ENCODE results near the gene NSMCE1.
A peak's percentile ranks its signal among the peaks of the same experiment; 100 is the strongest.

NSMCE1 gene

DNA sequence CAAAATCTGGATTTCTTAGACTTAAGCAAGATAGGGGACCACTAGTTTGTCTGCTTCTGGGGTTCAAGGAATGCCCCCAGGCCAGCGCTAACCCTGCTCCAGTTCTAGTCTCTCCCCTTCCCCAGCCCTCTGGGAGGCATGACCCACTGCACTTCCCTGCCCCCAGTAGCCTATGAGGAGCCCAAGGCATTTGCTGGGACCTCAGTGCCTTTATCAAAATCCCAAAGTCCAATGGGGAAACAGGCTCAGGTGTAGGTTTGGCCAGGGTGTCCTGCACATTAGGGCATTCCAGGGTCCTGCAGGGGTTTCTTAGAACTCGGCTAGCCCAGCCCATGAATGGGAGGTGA, 46.4 kb upstream of the NSMCE1 start:
- H3K36me3 ChIP-seq = no peaks in the 10 kb centered on the region
- TF ChIP-seq, protein P1, sequence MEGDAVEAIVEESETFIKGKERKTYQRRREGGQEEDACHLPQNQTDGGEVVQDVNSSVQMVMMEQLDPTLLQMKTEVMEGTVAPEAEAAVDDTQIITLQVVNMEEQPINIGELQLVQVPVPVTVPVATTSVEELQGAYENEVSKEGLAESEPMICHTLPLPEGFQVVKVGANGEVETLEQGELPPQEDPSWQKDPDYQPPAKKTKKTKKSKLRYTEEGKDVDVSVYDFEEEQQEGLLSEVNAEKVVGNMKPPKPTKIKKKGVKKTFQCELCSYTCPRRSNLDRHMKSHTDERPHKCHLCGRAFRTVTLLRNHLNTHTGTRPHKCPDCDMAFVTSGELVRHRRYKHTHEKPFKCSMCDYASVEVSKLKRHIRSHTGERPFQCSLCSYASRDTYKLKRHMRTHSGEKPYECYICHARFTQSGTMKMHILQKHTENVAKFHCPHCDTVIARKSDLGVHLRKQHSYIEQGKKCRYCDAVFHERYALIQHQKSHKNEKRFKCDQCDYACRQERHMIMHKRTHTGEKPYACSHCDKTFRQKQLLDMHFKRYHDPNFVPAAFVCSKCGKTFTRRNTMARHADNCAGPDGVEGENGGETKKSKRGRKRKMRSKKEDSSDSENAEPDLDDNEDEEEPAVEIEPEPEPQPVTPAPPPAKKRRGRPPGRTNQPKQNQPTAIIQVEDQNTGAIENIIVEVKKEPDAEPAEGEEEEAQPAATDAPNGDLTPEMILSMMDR (IDR thresholded peaks at IDR 0.05) = no peak
- peak overlapping the region; percentile 97 to 99 for H3K27ac ChIP-seq
- intact Hi-C loops (cut with DNase I; ENCODE audit: low total_unique reads) = loop anchor here (5.0 kb wide), 2 partner anchors 68 to 1547 kb away; partner anchors contain the start of gene SH2B1
- H3K27me3 ChIP-seq = no peaks in the 10 kb centered on the region
- peak overlapping the region; percentile 92 to 96 for H3K4me3 ChIP-seq
- H3K4me1 ChIP-seq = peaks cover 0 to 60% (median 48%) of the 10 kb centered on the region in 4 donors
- H3K9me3 ChIP-seq = no peaks in the 10 kb centered on the region
- DNase-seq = peak in 1 of 2 donors; percentile 63

DNA sequence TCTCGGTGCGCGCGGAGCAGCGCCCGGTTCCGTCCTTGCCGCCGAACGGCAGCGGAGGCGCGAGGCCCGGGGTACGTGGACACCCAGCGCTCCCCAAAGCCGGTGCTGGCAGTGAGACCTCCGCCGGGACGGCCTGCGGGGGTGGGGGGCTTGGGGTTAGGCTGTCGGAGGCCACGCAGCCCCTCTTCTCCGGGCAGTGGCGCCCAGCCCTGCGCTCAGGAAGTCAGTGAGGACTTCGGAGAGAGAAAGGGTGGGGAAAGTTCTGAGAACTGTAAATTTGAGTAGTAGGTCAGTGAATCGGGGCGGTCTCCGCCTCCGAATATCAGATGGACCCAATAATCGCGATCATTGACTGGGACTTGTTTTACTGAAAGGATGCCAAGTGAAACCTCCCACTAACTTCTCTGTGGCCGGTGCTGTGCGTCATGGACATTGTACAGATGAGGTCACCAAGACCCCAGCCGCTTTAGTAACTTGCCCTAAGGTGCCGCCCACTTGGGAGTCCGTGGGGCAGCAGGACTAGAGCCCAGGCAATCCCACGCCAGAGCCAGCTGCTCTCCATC, 45.7 kb upstream of the NSMCE1 start:
- Histone ChIP-seq H3K4me3 (peak overlapping the region; percentile 92 to 96), H3K4me1 (peaks cover 0 to 53% (median 42%) of the 10 kb centered on the region in 4 donors), H3K27ac (peak overlapping the region; percentile 97 to 99), H3K27me3 (no peaks in the 10 kb centered on the region), H3K9me3 (no peaks in the 10 kb centered on the region), H3K36me3 (no peaks in the 10 kb centered on the region)
- TF ChIP-seq, protein P1 (IDR thresholded peaks at IDR 0.05) = no peak
- intact Hi-C loops (cut with DNase I; ENCODE audit: low total_unique reads) = loop anchor here (5.0 kb wide), 1 partner anchor 1548 kb away; the partner anchor contains the start of gene SH2B1
- DNase-seq = peak; percentile 69 to 83

DNA sequence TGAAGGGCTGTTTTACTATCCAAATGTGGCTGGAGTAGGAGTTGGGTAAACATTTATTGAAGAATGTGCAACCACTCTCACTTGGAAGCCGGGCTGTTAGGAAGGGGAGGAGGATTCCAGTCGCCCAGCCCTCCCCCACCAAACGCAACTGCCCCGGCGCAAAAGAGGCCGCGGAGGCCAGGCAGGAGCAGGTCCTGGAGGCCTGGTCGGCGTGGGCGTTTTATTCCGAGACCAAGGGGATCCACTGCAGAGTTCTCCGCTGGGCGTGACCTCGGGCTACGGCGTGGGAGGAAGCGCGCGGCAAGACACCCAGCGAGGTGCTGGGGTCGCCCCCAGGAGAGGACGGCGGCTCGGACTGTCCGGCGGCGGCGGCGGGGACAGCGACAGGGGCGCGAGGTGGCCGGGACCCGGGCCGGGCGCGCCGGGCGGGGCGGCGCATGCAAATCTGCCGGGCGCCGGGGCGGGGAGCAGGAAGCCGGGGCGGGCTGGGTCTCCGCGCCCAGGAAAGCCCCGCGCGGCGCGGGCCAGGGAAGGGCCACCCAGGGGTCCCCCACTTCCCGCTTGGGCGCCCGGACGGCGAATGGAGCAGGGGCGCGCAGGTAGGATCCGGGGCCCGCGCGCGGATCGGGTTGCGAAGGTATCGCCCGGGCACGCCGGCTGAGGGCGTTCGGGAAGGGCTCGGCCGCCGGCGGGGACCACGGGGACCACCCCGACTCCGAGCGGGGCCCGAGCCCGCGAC, 45.0 kb upstream of the NSMCE1 start, which contains the start of gene IL4R:
IL4R (plus strand) TSS at position 553 of the 739 bp plus-strand sequence. CDS start 26,230 bp downstream, outside the sequence.
- Histone ChIP-seq H3K9me3 (no peaks in the 10 kb centered on the region), H3K27me3 (no peaks in the 10 kb centered on the region), H3K36me3 (no peaks in the 10 kb centered on the region), H3K4me3 (peak within 1 kb of the TSS; percentile 92 to 96), H3K4me1 (peaks cover 0 to 47% (median 36%) of the 10 kb centered on the region in 4 donors), H3K27ac (peak within 1 kb of the TSS; percentile 97 to 99)
- peak; percentile 76 to 91 for DNase-seq
- intact Hi-C loops (cut with DNase I; ENCODE audit: low total_unique reads) = loop anchor here (5.0 kb wide), 1 partner anchor 1549 kb away; the partner anchor contains the start of gene SH2B1
- TF ChIP-seq, protein P1 (IDR thresholded peaks at IDR 0.05) = no peak

DNA sequence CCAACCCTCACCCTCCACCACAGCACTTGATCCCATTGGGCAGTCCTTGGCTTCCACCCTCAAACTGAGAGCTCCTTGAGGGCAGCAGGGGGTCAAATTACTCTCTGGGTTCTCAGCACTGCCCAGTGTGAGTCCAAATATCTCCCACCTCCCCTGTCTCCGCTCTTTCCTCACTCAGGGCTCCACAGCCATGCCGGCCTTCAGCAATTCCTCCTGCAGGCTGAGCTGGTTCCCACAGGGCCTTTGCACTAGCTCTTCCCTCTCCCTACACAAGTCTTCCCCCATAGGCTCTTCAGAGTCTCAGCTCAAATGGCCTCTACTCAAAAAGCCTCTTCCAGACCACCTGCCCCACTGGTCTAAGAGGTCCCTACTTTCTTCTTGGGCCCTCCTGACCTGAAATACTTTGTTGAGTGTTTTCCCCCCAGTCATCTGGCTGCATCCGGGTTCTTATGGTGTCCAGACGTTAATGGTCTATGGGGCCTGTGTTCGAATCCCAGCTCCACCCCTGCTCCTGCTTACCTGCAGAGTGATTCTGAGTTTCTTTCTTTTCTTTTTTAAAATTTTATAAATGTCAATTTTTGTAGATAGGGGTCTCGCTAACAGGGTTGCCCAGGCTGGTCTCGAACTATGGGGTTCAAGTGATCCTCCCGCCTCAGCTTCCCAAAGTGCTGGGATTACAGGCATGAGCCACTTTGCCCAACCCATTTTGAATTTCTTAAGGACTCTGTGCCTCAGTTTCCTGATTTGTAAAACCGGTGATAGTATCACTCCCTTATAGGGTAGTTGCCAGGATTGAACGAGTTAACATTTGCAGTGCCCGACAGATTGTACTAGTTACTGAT, 44.2 kb upstream of the NSMCE1 start:
- H3K4me3 ChIP-seq = peak overlapping the region; percentile 92 to 96
- H3K4me1 ChIP-seq = peaks cover 0 to 39% (median 28%) of the 10 kb centered on the region in 4 donors
- H3K27me3 ChIP-seq = no peaks in the 10 kb centered on the region
- no peaks in the 10 kb centered on the region for H3K36me3 ChIP-seq
- TF ChIP-seq, protein P1 (IDR thresholded peaks at IDR 0.05) = no peak
- peak; percentile 16 to 58 for DNase-seq
- H3K27ac ChIP-seq = peak overlapping the region; percentile 97 to 99
- intact Hi-C loops (cut with DNase I; ENCODE audit: low total_unique reads) = loop anchor here (5.0 kb wide), 1 partner anchor 1550 kb away; the partner anchor contains the start of gene SH2B1
- H3K9me3 ChIP-seq = no peaks in the 10 kb centered on the region

DNA sequence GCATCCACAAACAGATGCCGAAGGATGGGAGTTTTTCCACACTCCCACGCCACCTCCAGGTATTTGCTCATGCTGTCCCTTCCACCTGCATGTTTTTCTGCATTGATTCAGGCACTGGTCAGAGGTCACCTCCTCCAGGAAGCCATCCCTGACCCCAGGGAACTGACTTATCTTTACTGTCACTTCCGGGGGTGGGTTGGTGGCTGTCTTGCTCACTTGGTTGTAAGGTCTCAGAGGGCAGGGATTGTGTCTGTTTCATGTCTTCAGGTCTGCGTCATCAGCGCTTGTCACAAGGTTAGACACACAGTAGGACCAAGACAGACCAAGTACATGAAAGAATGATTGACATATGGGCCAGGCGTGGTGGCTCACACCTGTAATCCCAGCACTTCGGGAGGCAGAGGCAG, 43.3 kb upstream of the NSMCE1 start:
- Histone ChIP-seq H3K4me1 (peaks cover 0 to 30% (median 24%) of the 10 kb centered on the region in 4 donors), H3K27me3 (no peaks in the 10 kb centered on the region), H3K4me3 (no peak overlapping the region), H3K36me3 (no peaks in the 10 kb centered on the region), H3K27ac (no peak overlapping the region), H3K9me3 (no peaks in the 10 kb centered on the region)
- intact Hi-C loops (cut with DNase I; ENCODE audit: low total_unique reads) = loop anchor here (5.0 kb wide), 1 partner anchor 1550 kb away; the partner anchor contains the start of gene SH2B1
- TF ChIP-seq, protein P1 (IDR thresholded peaks at IDR 0.05) = no peak
- peak; percentile 15 to 51 for DNase-seq

All from tibial artery (tissue), 4 donors.